WERI-Rb-1 (cell line): ENCODE results near the gene CPXM1.

Experiments used
- DNase-seq: peaks from one replicate; pipeline ENCODE4 v3.0.0-alpha.2; 2020
- H3K27ac ChIP-seq: fragments of 250-450 bp; sonication (Bioruptor Pico); 2 replicates; pipeline ENCODE4 v1.5.1; 2020; ENCODE audit warnings: mild to moderate bottlenecking, moderate library complexity
- H3K27me3 ChIP-seq: fragments of 250-450 bp; sonication (Bioruptor Pico); 2 replicates; pipeline ENCODE4 v1.5.1; 2021; ENCODE audit warnings: mild to moderate bottlenecking, low read depth, moderate library complexity; ENCODE audit not compliant: insufficient read depth, severe bottlenecking
- H3K36me3 ChIP-seq: fragments of 250-450 bp; sonication (Bioruptor Pico); 2 replicates; pipeline ENCODE4 v1.5.1; 2020; ENCODE audit warnings: mild to moderate bottlenecking, moderate library complexity
- H3K4me3 ChIP-seq: 2 replicates; pipeline ENCODE4 v1.5.1; 2011; ENCODE audit warnings: low read depth, mild to moderate bottlenecking, control low read depth, low read length
- H3K9me3 ChIP-seq: fragments of 250-450 bp; sonication (Bioruptor Pico); 2 replicates; pipeline ENCODE4 v1.5.1; 2021; ENCODE audit warnings: mild to moderate bottlenecking, moderate library complexity; ENCODE audit not compliant: severe bottlenecking
- TF ChIP-seq, protein P1 (sequence below): IDR thresholded peaks from 2 replicates; pipeline ENCODE4 v1.5.1; 2011; ENCODE audit warnings: low read depth, mild to moderate bottlenecking, control low read depth, inconsistent platforms, low read length

The CPXM1 gene

DNA sequence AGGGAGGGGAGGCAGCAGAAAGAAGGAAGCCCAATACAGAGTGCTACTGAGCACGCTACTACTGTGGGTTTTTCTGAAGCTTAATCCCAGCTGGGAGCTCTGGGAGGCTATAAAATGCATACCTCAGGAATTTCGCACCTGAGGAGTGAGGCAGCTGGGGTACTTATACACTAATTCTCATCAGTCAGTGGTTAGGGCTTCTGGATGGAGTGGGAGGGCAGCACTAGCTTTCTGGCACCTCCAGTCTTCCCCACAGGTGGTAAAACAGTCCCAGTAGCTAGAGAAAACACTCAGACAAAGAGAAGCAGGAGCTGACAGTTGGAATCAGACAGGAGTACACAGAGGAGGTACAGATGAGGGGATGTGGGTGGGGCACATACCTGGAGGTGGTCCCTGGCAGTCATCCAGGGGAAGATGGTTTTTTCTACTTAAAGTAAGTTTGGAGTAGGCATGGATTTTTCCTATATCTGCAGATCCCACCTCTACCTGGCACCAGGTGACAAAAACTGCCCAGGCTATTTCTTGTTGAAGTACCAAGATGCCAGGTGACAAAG is 37.8 kb downstream of the CPXM1 start:
- H3K4me3 ChIP-seq, result no peak overlapping the region
- DNase-seq, result no peak
- TF ChIP-seq, protein P1, sequence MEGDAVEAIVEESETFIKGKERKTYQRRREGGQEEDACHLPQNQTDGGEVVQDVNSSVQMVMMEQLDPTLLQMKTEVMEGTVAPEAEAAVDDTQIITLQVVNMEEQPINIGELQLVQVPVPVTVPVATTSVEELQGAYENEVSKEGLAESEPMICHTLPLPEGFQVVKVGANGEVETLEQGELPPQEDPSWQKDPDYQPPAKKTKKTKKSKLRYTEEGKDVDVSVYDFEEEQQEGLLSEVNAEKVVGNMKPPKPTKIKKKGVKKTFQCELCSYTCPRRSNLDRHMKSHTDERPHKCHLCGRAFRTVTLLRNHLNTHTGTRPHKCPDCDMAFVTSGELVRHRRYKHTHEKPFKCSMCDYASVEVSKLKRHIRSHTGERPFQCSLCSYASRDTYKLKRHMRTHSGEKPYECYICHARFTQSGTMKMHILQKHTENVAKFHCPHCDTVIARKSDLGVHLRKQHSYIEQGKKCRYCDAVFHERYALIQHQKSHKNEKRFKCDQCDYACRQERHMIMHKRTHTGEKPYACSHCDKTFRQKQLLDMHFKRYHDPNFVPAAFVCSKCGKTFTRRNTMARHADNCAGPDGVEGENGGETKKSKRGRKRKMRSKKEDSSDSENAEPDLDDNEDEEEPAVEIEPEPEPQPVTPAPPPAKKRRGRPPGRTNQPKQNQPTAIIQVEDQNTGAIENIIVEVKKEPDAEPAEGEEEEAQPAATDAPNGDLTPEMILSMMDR, result no peak
- H3K9me3 ChIP-seq, result no peaks in the 10 kb centered on the region
- no peaks in the 10 kb centered on the region for H3K36me3 ChIP-seq
- H3K27me3 ChIP-seq, result no peaks in the 10 kb centered on the region
- no peak overlapping the region for H3K27ac ChIP-seq

DNA sequence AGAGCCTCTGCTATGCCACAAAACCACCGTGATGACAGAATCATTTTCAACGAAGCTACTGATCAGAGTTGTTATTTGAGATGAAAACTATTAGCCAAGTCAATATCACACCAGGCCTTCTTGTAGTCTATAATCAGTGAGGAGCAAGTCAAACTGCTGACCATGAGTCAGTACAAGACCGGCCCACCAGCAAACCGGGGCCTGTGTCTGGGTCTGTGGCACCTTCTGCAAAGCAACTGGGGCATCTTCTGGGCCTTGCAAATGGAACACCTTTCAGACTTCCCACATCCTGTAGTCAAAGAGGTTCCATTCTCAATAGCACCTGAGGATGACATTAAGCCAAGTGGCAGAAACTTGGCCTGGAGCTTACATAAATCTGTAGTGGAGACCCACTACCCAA is 38.5 kb downstream of the CPXM1 start:
- no peak overlapping the region for H3K27ac ChIP-seq
- no peak overlapping the region for H3K4me3 ChIP-seq
- no peak for DNase-seq
- TF ChIP-seq, protein P1, result no peak
- H3K36me3 ChIP-seq, result no peaks in the 10 kb centered on the region
- H3K9me3 ChIP-seq, result no peaks in the 10 kb centered on the region
- H3K27me3 ChIP-seq, result no peaks in the 10 kb centered on the region

DNA sequence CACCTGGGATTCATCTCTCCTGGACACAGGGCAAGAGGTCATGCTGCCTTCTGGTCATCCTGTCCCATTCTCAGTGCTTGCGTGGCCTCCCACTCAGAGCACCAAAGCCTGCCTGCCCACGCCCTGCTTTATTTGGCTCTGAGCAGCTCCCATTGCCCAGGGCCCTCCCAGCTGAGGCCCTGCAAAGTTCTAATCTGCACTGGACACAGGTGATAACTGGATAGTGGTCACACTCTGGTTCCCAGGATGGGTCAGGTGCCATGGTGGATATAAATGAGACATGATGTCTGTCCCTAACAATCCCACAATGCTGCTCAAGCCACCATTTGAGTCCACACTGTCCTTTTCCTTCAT is 39.5 kb downstream of the CPXM1 start:
- Histone ChIP-seq H3K4me3 (no peak overlapping the region), H3K27me3 (no peaks in the 10 kb centered on the region), H3K36me3 (no peaks in the 10 kb centered on the region), H3K27ac (no peak overlapping the region), H3K9me3 (no peaks in the 10 kb centered on the region)
- TF ChIP-seq, protein P1, result no peak
- no peak for DNase-seq

DNA sequence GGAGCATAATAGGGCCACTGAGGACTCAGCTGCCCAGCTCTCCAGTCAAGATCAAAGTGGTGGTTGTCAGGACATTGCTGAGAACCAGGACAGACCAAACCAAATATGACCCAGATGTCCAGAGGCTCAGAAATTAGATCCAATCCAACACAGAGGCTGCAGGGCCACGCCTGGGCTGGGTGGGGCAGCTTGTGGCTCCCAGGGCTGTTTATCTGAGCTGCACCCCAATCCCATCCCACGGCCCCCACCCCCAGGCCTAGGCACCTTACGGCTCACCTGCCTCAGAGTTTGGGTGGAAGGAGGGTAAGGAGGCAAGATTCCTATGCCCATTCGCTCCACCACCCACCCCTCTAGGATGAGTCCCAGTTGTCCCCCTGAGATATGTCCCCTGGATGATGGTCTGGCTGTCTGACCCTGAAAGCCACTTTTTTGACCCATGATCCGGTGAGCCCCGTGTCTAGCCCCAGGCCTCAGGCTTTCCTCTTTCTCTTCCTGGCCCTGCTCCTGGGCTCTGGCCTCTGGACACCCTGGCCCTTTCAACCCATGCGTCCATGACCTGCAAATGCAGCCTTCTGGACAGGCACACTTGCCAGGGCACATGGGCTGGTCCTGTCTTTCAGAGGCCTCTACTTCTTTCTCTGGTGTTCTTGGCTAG is 40.0 kb downstream of the CPXM1 start:
- DNase-seq, result no peak
- H3K4me3 ChIP-seq, result no peak overlapping the region

DNA sequence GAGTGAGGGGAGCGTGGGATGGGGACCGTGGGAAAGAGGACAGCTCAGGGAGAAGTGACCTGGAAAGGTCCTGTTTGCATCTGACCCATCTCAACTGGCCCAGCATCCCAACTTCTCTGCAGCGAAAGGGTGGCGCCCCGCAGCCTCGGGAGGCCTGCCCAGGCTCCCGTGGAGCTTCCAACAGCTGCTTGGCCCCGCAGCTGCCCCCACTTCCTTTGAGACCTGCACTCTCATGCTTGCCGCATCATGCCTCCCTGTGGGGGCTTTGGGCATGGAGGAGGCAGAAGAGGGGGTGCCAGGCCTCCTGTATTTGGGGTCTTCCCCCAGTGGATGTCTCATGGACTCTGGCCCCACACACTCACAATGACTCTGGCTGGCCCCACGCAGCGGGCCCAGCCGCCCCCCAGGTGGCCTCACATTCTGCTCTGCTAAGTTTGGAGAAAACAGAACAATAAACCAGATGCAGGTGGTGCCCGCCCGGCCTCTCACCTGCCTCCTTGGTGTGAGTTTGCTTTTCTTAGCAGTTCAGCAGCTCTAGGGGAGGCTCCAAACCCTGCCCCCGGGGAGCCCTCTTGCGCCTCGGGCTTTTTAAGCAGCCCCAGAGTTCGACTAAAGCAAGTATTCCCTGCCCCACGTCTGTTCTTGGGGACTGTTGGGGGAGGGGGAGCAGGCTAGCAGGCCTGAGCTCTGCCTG is 40.7 kb downstream of the CPXM1 start:
- H3K9me3 ChIP-seq, result no peaks in the 10 kb centered on the region
- DNase-seq, result no peak
- no peaks in the 10 kb centered on the region for H3K27me3 ChIP-seq
- no peak overlapping the region for H3K4me3 ChIP-seq
- H3K36me3 ChIP-seq, result no peaks in the 10 kb centered on the region
- TF ChIP-seq, protein P1, result no peak
- H3K27ac ChIP-seq, result no peak overlapping the region

More for the DNA sequence above, 40.0 kb downstream of the CPXM1 start:
- Histone ChIP-seq H3K27me3 (no peaks in the 10 kb centered on the region), H3K27ac (no peak overlapping the region), H3K9me3 (no peaks in the 10 kb centered on the region), H3K36me3 (no peaks in the 10 kb centered on the region)
- TF ChIP-seq, protein P1, result no peak
